ENCODE results near the gene SPTAN1. TPM values are rescaled to one million over a fixed set of nuclear protein-coding genes. Genes with fewer than 3 reads are reported as not detected.

The SPTAN1 gene
- total RNA-seq, 2 experiments from 2014 or later, result 386 to 392 TPM

DNA sequence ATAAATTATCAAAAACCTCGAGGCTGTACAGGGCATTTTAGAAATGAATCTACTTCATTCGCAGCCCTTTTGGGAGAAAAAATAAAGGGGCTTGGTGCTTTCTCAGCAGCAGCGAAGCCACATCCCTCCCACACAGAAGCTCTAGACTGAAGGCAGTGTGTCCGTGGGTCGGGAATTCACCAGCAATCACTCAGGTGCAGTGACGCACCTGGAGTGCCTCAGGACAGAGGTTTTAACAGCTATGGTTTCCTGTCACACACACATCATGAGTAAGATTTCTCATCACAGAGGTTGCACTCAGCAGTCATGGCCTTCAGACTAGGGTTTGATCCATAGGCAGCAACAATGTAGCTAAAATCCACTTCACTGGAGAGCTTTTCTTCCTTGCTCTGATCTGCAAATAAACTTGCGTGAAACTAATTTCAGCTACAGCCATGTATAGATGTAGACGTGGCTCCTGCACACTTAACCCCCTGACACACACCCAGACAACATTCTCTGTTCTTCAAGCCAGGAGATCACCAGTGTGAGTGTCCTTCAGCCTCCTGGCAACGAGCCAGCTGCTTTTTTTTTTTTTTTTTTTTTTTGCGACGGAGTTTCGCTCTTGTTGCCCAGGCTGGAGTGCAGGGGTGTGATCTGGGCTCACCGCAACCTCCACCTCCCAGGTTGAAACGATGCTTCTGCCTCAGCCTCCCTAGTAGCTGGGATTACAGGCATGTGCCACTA lies 69.5 kb downstream of the SPTAN1 start:
- H3K27ac Mint-ChIP-seq, result no peak overlapping the region
- H3K36me3 Mint-ChIP-seq (ENCODE audit: low read depth), result peaks cover 90% of the 10 kb centered on the region
- H3K4me3 Mint-ChIP-seq, result no peak overlapping the region

DNA sequence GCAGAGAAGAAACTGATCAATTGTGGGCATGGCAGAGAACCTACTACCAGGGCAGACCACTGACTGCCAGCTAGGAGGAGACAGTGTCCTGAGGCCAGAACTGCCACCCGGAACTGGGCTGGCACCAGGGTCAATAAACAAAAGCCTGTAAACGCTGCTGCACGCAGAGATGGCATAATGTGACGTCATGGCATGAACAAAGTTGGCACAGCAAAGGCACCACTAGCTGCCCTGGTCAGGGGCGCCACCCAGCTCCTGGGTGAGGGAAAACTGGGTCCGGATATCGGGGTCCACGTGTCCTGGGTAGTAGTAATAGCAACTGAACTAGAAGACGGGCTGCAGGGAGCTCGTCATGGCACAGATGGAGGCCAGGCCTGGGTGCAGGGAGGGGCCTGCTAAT lies 72.2 kb downstream of the SPTAN1 start:
- no peak overlapping the region for H3K4me3 ChIP-seq (ENCODE audit: low read length)
- H3K27me3 ChIP-seq (ENCODE audit: control insufficient read depth in 1 of 2, insufficient read depth in 2 of 2, low read length in 2 of 2), result no peaks in the 10 kb centered on the region
- no peak overlapping the region for H3K27ac ChIP-seq (ENCODE audit: low read depth in 1 of 2, low read length in 2 of 2)
- H3K27ac Mint-ChIP-seq, result no peak overlapping the region
- ChIA-PET POLR2A (no interaction called here), CTCF (interaction anchor here (0.5 kb wide), 1 partner anchor 27 kb away, joined by 4 read pairs; no protein-coding TSS in a partner anchor)
- H3K4me3 Mint-ChIP-seq, result no peak overlapping the region
- ATAC-seq (ENCODE audit: poor library complexity), result no peak
- peaks cover 83% of the 10 kb centered on the region for H3K36me3 Mint-ChIP-seq (ENCODE audit: low read depth)
- no peak for DNase-seq
- H3K27me3 Mint-ChIP-seq, result no peaks in the 10 kb centered on the region
- no peaks in the 10 kb centered on the region for H3K4me1 Mint-ChIP-seq (ENCODE audit: low read depth)
- no peaks in the 10 kb centered on the region for H3K9me3 ChIP-seq (ENCODE audit: control insufficient read depth in 1 of 2, insufficient read depth in 1 of 2, low read length in 2 of 2)
- H3K4me1 ChIP-seq (ENCODE audit: insufficient read depth, low read length), result no peaks in the 10 kb centered on the region
- intact Hi-C loops (cut with DNase I, micrococcal nuclease), result no loop called here
- no peaks in the 10 kb centered on the region for H3K9me3 Mint-ChIP-seq
- TF ChIP-seq, protein P1, sequence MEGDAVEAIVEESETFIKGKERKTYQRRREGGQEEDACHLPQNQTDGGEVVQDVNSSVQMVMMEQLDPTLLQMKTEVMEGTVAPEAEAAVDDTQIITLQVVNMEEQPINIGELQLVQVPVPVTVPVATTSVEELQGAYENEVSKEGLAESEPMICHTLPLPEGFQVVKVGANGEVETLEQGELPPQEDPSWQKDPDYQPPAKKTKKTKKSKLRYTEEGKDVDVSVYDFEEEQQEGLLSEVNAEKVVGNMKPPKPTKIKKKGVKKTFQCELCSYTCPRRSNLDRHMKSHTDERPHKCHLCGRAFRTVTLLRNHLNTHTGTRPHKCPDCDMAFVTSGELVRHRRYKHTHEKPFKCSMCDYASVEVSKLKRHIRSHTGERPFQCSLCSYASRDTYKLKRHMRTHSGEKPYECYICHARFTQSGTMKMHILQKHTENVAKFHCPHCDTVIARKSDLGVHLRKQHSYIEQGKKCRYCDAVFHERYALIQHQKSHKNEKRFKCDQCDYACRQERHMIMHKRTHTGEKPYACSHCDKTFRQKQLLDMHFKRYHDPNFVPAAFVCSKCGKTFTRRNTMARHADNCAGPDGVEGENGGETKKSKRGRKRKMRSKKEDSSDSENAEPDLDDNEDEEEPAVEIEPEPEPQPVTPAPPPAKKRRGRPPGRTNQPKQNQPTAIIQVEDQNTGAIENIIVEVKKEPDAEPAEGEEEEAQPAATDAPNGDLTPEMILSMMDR (IDR thresholded peaks at IDR 0.05), result no peak
- H3K36me3 ChIP-seq (ENCODE audit: insufficient read depth, low read length), result peaks cover 97% of the 10 kb centered on the region

More for the DNA sequence above, 69.5 kb downstream of the SPTAN1 start:
- no peak for ATAC-seq (ENCODE audit: poor library complexity)
- POLR2A ChIA-PET, result no interaction called here
- Mint-ChIP-seq H3K27me3 (no peaks in the 10 kb centered on the region), H3K9me3 (no peaks in the 10 kb centered on the region), H3K4me1 (ENCODE audit: low read depth) (no peaks in the 10 kb centered on the region)
- Histone ChIP-seq H3K27ac (ENCODE audit: low read depth in 1 of 2, low read length in 2 of 2) (no peak overlapping the region), H3K4me1 (ENCODE audit: insufficient read depth, low read length) (no peaks in the 10 kb centered on the region), H3K9me3 (ENCODE audit: control insufficient read depth in 1 of 2, insufficient read depth in 1 of 2, low read length in 2 of 2) (no peaks in the 10 kb centered on the region), H3K36me3 (ENCODE audit: insufficient read depth, low read length) (peaks cover 96% of the 10 kb centered on the region), H3K27me3 (ENCODE audit: control insufficient read depth in 1 of 2, insufficient read depth in 2 of 2, low read length in 2 of 2) (no peaks in the 10 kb centered on the region), H3K4me3 (ENCODE audit: low read length) (no peak overlapping the region)
- CTCF ChIA-PET, result interaction anchor here (1.3 kb wide), 1 partner anchor 12 kb away, joined by 3 read pairs; no protein-coding TSS in a partner anchor
- TF ChIP-seq, protein P1 (IDR thresholded peaks at IDR 0.05), result no peak
- intact Hi-C loops (cut with DNase I, micrococcal nuclease), result no loop called here
- no peak for DNase-seq

DNA sequence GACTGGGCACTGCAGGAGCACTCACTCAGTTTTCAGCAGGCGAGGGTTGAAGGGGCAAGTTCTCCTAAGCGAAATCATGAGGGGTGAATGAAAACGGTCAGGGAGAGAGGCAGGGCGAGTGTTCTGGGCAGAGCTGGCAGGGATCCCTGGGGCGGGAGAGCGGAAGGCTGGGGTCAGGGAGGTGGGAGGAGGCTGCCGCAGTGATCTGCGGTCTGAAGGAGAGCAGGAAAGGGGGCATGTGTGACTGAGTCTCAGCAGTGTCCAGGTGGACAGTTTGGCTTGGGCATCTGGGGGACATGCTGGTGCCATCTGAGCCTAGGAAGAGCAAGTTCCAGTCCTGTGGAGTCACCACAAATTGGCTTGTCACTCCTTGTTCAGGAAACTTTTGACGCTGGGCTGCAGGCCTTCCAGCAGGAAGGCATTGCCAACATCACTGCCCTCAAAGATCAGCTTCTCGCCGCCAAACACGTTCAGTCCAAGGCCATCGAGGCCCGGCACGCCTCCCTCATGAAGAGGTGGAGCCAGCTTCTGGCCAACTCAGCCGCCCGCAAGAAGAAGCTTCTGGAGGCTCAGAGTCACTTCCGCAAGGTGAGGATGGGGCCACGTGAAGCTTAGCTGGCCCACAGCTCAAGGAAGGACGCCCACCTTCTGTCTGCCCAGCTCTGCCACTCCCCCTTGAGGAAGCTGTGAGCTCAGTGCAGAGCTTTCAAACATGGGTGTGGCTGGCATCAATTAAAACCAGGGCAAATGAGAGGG lies 73.2 kb downstream of the SPTAN1 start:
- intact Hi-C loops (cut with DNase I, micrococcal nuclease), result no loop called here
- DNase-seq (no peak), ATAC-seq (ENCODE audit: poor library complexity) (no peak)
- ChIA-PET CTCF (no interaction called here), POLR2A (interaction anchor here (0.9 kb wide), 1 partner anchor 13 kb away, joined by 3 read pairs; no protein-coding TSS in a partner anchor)
- Mint-ChIP-seq H3K4me3 (no peak overlapping the region), H3K9me3 (no peaks in the 10 kb centered on the region), H3K36me3 (ENCODE audit: low read depth) (peaks cover 83% of the 10 kb centered on the region), H3K27me3 (no peaks in the 10 kb centered on the region), H3K27ac (no peak overlapping the region), H3K4me1 (ENCODE audit: low read depth) (no peaks in the 10 kb centered on the region)
- no peak overlapping the region for H3K4me3 ChIP-seq (ENCODE audit: low read length)
- peaks cover 98% of the 10 kb centered on the region for H3K36me3 ChIP-seq (ENCODE audit: insufficient read depth, low read length)
- no peaks in the 10 kb centered on the region for H3K9me3 ChIP-seq (ENCODE audit: control insufficient read depth in 1 of 2, insufficient read depth in 1 of 2, low read length in 2 of 2)
- no peak overlapping the region for H3K27ac ChIP-seq (ENCODE audit: low read depth in 1 of 2, low read length in 2 of 2)
- no peaks in the 10 kb centered on the region for H3K27me3 ChIP-seq (ENCODE audit: control insufficient read depth in 1 of 2, insufficient read depth in 2 of 2, low read length in 2 of 2)
- no peaks in the 10 kb centered on the region for H3K4me1 ChIP-seq (ENCODE audit: insufficient read depth, low read length)
- TF ChIP-seq, protein P1 (IDR thresholded peaks at IDR 0.05), result no peak

Data from CD4-positive, alpha-beta T cell (primary cell).